Measurements from ENCODE around the gene DBP.

DBP gene

GRCh38 chr19:48624791-48625723 lies 12.1 kb downstream of the DBP start:
- no peaks in the 10 kb centered on the region for H3K9me3 Mint-ChIP-seq
- peak overlapping the region; percentile 3 to 85 for H3K4me3 Mint-ChIP-seq
- ATAC-seq (replicated peaks) (no peak), DNase-seq (no peak)
- no peaks in the 10 kb centered on the region for H3K27me3 Mint-ChIP-seq
- H3K36me3 Mint-ChIP-seq (ENCODE audit: insufficient read depth): peaks cover 39% of the 10 kb centered on the region
- peak overlapping the region; percentile 91 to 98 for H3K27ac Mint-ChIP-seq
- peaks cover 31 to 36% of the 10 kb centered on the region in 2 donors for H3K4me1 Mint-ChIP-seq (ENCODE audit: low read depth in 2 of 2)

GRCh38 chr19:48624067-48624594 lies 13.0 kb downstream of the DBP start:
- Mint-ChIP-seq H3K9me3 (no peaks in the 10 kb centered on the region), H3K27me3 (no peaks in the 10 kb centered on the region), H3K4me3 (peak overlapping the region; percentile 85 to 89), H3K36me3 (ENCODE audit: insufficient read depth) (peaks cover 36% of the 10 kb centered on the region), H3K27ac (peak overlapping the region; percentile 91 to 98), H3K4me1 (ENCODE audit: low read depth in 2 of 2) (peaks cover 38 to 44% of the 10 kb centered on the region in 2 donors)
- peak; percentile 61 for ATAC-seq (replicated peaks)
- DNase-seq: peak; percentile 83 to 91 (median 89)

- H3K4me3 Mint-ChIP-seq: peak overlapping the region; percentile 85 to 89
- peaks cover 38% of the 10 kb centered on the region for H3K36me3 Mint-ChIP-seq (ENCODE audit: insufficient read depth)
- H3K4me1 Mint-ChIP-seq (ENCODE audit: low read depth in 2 of 2): peaks cover 40 to 43% of the 10 kb centered on the region in 2 donors
- ATAC-seq (replicated peaks) (no peak), DNase-seq (no peak)
- peak overlapping the region; percentile 91 to 98 for H3K27ac Mint-ChIP-seq
- no peaks in the 10 kb centered on the region for H3K27me3 Mint-ChIP-seq
- H3K9me3 Mint-ChIP-seq: no peaks in the 10 kb centered on the region
Observed at GRCh38 chr19:48623556-48624066, 13.6 kb downstream of the DBP start.

- ATAC-seq (replicated peaks) (no peak), DNase-seq (no peak)
- peaks cover 68% of the 10 kb centered on the region for H3K36me3 Mint-ChIP-seq (ENCODE audit: insufficient read depth)
- H3K27me3 Mint-ChIP-seq: no peaks in the 10 kb centered on the region
- H3K9me3 Mint-ChIP-seq: no peaks in the 10 kb centered on the region
- H3K4me1 Mint-ChIP-seq (ENCODE audit: low read depth in 2 of 2): peaks cover 52 to 57% of the 10 kb centered on the region in 2 donors
- H3K4me3 Mint-ChIP-seq: peak overlapping the region; percentile 97
- peak overlapping the region; percentile 97 to 99 for H3K27ac Mint-ChIP-seq
Observed at GRCh38 chr19:48619692-48620585, 17.2 kb downstream of the DBP start.

DNA sequence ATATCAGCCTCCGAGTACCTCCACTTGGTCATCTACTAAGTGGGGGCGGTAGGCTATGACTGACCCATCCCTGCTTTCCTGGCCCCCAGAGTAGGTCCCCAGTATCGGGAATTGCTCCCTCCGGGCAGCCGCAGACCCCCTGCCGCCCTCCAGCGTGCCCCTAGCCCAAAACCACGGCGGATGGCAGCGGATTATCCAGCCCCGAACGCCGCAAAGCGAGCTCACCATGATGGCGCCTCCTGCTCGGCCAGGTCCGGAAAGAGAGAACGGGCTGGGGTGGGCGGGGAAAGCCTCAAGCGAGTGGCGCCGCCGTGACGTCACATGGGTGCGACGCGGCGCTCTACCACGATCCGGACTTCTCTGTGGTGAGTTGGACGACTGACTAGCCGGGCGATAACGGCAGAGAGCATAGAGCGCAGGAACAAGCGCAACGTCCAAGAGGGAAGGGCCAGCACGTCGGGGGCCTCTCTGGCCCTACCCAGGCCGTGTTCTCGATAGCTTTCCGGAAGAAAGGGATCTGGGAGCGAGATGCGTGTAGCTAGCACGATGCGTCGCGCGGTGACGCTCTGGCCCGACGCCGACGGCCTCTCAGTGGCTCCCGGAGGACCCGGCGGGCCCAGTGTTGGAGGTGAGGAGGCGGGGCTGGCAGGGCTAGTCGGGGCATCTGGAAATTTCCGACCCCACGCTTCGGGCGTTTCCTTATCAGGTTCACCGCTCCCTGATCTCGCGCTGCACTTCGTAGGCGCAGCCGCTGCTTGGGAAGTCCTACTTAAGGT lies 18.1 kb downstream of the DBP start, which contains the start of the genes RPL18 and SPHK2:
Gene RPL18, minus strand, starts transcription at position 263 of the 776 bp plus-strand sequence. Its CDS starts 35 bp downstream, at position 228.
Gene SPHK2, plus strand, starts transcription at position 591 of the 776 bp plus-strand sequence. CDS start 1,009 bp downstream, outside the sequence.
- Mint-ChIP-seq H3K27me3 (no peaks in the 10 kb centered on the region), H3K36me3 (ENCODE audit: insufficient read depth) (peaks cover 73% of the 10 kb centered on the region), H3K9me3 (no peaks in the 10 kb centered on the region), H3K4me3 (peak within 1 kb of the TSS; percentile 97), H3K27ac (peak within 1 kb of the TSS; percentile 97 to 99), H3K4me1 (ENCODE audit: low read depth in 2 of 2) (peaks cover 47 to 52% of the 10 kb centered on the region in 2 donors)
- ATAC-seq (replicated peaks) (peak; percentile 82), DNase-seq (peak; percentile 91 to 93 (median 93))

DNA sequence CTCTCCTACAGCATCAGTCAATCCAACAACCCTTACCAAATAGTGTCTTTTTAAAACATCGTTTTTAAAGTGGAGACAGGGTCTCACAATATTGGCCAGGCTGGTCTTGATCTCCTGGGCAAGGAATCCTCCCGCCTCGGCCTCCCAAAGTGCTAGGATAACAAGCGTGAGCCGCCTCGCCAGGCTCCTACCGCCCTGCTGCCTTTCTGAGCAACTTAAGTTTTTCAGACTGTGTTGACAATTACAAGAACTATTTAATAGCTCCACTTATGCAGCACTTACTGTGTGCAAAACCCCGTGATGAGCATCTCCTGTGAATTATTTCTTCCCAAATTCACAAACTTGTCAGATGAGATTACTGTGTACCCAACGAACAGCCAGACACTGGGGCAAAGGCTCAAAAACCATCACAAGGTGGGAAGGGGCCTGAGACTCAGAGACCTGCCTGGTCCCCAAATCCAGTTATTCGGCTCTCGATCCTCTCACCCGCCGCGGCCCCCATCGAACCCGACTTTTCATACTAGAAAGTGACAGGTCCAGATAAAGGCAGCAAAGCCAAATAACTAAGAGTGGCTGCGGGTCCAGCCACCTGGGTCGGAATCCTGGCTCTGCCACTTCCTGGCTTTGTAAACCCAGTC lies 18.8 kb downstream of the DBP start:
- Mint-ChIP-seq H3K36me3 (ENCODE audit: insufficient read depth) (peaks cover 76% of the 10 kb centered on the region), H3K4me1 (ENCODE audit: low read depth in 2 of 2) (peaks cover 44 to 45% of the 10 kb centered on the region in 2 donors), H3K27ac (peak overlapping the region; percentile 97 to 99), H3K4me3 (peak overlapping the region; percentile 97), H3K27me3 (no peaks in the 10 kb centered on the region), H3K9me3 (no peaks in the 10 kb centered on the region)
- no peak for DNase-seq
- no peak for ATAC-seq (replicated peaks)

DNA sequence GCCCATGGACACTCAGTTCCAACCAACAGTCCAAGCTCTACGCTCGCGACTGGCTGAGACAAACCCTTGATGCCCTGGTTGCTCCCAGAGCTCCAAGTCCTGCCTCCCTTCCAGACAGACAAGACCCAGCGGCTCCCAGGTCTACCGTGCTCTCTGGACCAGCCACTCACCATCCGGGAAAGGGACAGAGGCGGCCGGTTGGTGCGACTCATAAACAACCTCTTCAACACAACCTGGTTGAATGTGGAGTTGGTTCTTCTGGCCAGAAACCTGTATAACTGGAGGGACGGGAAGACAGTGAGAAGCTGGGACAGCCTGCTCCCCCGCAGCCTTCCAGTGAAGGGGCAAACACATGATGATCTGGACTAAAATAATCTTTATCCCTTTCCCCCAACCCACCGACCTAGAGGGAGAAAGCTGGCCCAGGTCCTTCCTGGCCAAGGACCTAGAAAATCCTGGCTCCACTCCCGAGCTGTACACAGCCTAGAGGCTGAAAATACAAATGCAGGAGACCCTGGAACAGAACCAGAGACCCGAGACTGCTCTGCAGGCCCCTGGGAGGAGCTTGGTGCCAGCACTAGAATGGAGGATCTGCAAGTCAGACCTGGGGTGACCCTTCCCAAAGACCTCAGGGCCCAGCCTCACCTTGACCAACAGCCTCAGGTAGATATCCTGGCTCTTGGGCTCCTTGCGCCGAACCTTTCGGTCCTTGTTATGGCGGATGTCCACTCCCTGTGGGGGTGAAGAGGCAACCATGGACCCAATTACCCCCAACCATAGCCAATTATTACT lies 19.8 kb downstream of the DBP start:
- ATAC-seq (replicated peaks) (no peak), DNase-seq (no peak)
- H3K27me3 Mint-ChIP-seq: no peaks in the 10 kb centered on the region
- H3K36me3 Mint-ChIP-seq (ENCODE audit: insufficient read depth): peaks cover 77% of the 10 kb centered on the region
- H3K4me1 Mint-ChIP-seq (ENCODE audit: low read depth in 2 of 2): peaks cover 40 to 42% of the 10 kb centered on the region in 2 donors
- H3K9me3 Mint-ChIP-seq: no peaks in the 10 kb centered on the region
- peak overlapping the region; percentile 97 to 99 for H3K27ac Mint-ChIP-seq
- H3K4me3 Mint-ChIP-seq: peak overlapping the region; percentile 97

DNA sequence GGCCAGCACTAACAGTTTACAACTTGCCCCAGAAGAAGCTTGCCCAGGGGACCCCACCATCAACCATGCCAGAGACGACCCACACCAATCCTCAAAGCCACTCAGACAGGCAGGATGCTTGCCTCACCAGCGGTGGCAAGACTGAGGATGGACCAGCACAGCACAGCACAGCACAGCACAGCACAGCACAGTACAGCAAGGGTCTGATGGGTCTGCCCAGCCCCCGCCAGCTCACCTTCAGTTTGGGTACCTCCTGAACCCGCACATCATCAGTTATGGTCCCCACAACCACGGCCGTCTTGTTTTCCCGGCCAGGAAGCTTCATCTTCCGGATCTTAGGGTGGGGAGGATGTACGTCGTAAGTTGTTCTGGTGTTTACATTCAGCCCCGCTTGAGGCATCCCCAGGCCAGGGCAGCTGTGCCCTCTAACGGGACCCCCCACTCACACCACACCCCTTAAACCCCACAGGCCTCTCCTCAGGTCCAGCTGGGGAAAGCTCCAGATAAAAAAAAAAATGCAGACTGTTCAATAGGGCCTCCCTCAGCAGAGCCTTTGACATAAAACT lies 20.6 kb downstream of the DBP start:
- peaks cover 38 to 42% of the 10 kb centered on the region in 2 donors for H3K4me1 Mint-ChIP-seq (ENCODE audit: low read depth in 2 of 2)
- no peak for DNase-seq
- H3K9me3 Mint-ChIP-seq: no peaks in the 10 kb centered on the region
- H3K36me3 Mint-ChIP-seq (ENCODE audit: insufficient read depth): peaks cover 73% of the 10 kb centered on the region
- ATAC-seq (replicated peaks): no peak
- no peaks in the 10 kb centered on the region for H3K27me3 Mint-ChIP-seq
- H3K27ac Mint-ChIP-seq: peak overlapping the region; percentile 97 to 99
- H3K4me3 Mint-ChIP-seq: peak overlapping the region; percentile 97

DNA sequence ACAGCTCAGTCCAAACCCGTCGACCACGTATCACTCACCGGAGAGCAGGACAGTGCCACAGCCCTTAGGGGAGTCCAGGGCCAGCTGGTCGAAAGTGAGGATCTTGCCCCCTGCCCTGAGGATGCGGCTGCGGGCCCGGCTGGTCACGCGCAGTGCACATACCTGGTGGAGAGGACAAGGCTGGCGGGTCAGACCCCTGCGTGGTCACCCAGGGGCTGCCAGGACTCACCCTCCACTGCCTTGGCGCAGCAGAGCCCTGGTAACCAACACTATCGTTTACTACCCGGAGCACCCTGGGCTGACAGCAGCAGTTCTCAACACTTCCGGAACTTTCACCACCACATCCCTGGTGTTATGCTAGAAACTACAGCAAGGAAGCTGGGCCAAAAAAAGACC lies 21.1 kb downstream of the DBP start:
- peaks cover 68% of the 10 kb centered on the region for H3K36me3 Mint-ChIP-seq (ENCODE audit: insufficient read depth)
- H3K9me3 Mint-ChIP-seq: no peaks in the 10 kb centered on the region
- DNase-seq (no peak), ATAC-seq (replicated peaks) (no peak)
- peak overlapping the region; percentile 97 to 99 for H3K27ac Mint-ChIP-seq
- peak overlapping the region; percentile 97 for H3K4me3 Mint-ChIP-seq
- no peaks in the 10 kb centered on the region for H3K27me3 Mint-ChIP-seq
- H3K4me1 Mint-ChIP-seq (ENCODE audit: low read depth in 2 of 2): peaks cover 38 to 42% of the 10 kb centered on the region in 2 donors

- Mint-ChIP-seq H3K27ac (peak overlapping the region; percentile 28 to 80), H3K9me3 (no peaks in the 10 kb centered on the region), H3K36me3 (ENCODE audit: insufficient read depth) (peaks cover 64% of the 10 kb centered on the region), H3K27me3 (no peaks in the 10 kb centered on the region), H3K4me3 (peak overlapping the region in 1 of 2 donors; percentile 97), H3K4me1 (ENCODE audit: low read depth in 2 of 2) (peaks cover 38 to 42% of the 10 kb centered on the region in 2 donors)
- no peak for DNase-seq
- no peak for ATAC-seq (replicated peaks)
Observed at GRCh38 chr19:48615231-48616040, 21.7 kb downstream of the DBP start.
